HEK293 (cell line): ENCODE measurements around the gene KCNJ6.

Source experiments
- YY1 ChIP-seq: fragments of 450-650 bp; formaldehyde crosslinking; IDR thresholded peaks from 2 replicates; pipeline ENCODE4 v1.5.1; 2018; ENCODE audit warnings: missing biosample characterization, missing genetic modification characterization
- ZNF138 ChIP-seq: fragments of 450-650 bp; formaldehyde crosslinking; IDR thresholded peaks from 2 replicates; pipeline ENCODE4 v1.5.1; 2016; ENCODE audit warnings: missing biosample characterization, missing genetic modification characterization, borderline replicate concordance
- ZNF19 ChIP-seq: fragments of 450-650 bp; formaldehyde crosslinking; IDR thresholded peaks from 2 replicates; pipeline ENCODE4; 2016; ENCODE audit warnings: missing biosample characterization, missing genetic modification characterization, low read depth
- ZNF274 ChIP-seq, 2 experiments: fragments of 200-500 bp in 1 of 2; fragments of 450-650 bp in 1 of 2; sonication (Bioruptor generic) in 1 of 2; formaldehyde crosslinking in 1 of 2; IDR thresholded peaks; 2 replicates each; pipeline versions ENCODE4 v1.5.1 to v1.6.1; 2014 to 2016; ENCODE audit warnings: borderline replicate concordance in 1 of 2, inconsistent platforms in 1 of 2, low read length in 1 of 2, missing biosample characterization in 1 of 2, missing genetic modification characterization in 1 of 2
- ZNF510 ChIP-seq: fragments of 450-650 bp; formaldehyde crosslinking; IDR thresholded peaks from 2 replicates; pipeline ENCODE4 v1.5.1; 2018; ENCODE audit warnings: mild to moderate bottlenecking, missing genetic modification characterization, missing biosample characterization; ENCODE audit not compliant: insufficient replicate concordance
- TF ChIP-seq, protein P1 (sequence below): fragments of 450-650 bp; formaldehyde crosslinking; IDR thresholded peaks from 2 replicates; pipeline ENCODE4 v1.5.1; 2016; ENCODE audit warnings: missing biosample characterization, missing genetic modification characterization
- TF ChIP-seq, protein P2 (sequence below): fragments of 450-650 bp; formaldehyde crosslinking; conservative IDR thresholded peaks from 2 replicates; pipeline ENCODE4 v1.5.1; 2016; ENCODE audit warnings: low read depth, missing biosample characterization, missing genetic modification characterization

DNA sequence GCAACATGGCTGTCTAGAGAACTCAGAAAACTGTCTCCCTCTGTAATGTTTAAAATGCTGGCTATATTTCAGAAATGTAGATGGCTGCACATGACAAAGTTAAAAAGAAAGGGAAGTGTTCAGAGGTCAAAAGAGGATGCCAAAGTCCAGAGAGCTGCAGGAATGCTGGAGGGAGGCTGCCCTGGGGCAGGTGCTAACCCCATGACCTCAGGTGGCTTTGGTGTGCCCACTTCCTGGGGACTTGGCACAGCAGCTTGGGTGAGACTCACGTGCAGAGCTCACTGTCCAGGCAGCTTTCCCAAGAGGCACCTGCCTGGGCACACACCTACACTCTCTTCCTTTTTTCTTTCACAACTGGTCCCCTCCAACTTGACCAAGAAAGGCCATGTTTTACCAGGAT, 256.4 kb downstream of the KCNJ6 start:
- TF ChIP-seq YY1 (tag by site-specific recombination) (no peak), ZNF19 (tag by site-specific recombination) (no peak), ZNF274 (IDR thresholded peaks at IDR 0.05; ENCODE audit: low read length) (no peak), ZNF274 (tag by site-specific recombination; IDR thresholded peaks at IDR 0.05; ENCODE audit: borderline replicate concordance) (no peak), ZNF138 (tag by site-specific recombination) (no peak), ZNF510 (no peak)
- TF ChIP-seq, protein P1, sequence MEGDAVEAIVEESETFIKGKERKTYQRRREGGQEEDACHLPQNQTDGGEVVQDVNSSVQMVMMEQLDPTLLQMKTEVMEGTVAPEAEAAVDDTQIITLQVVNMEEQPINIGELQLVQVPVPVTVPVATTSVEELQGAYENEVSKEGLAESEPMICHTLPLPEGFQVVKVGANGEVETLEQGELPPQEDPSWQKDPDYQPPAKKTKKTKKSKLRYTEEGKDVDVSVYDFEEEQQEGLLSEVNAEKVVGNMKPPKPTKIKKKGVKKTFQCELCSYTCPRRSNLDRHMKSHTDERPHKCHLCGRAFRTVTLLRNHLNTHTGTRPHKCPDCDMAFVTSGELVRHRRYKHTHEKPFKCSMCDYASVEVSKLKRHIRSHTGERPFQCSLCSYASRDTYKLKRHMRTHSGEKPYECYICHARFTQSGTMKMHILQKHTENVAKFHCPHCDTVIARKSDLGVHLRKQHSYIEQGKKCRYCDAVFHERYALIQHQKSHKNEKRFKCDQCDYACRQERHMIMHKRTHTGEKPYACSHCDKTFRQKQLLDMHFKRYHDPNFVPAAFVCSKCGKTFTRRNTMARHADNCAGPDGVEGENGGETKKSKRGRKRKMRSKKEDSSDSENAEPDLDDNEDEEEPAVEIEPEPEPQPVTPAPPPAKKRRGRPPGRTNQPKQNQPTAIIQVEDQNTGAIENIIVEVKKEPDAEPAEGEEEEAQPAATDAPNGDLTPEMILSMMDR (tag by site-specific recombination): no peak
- TF ChIP-seq, protein P2, sequence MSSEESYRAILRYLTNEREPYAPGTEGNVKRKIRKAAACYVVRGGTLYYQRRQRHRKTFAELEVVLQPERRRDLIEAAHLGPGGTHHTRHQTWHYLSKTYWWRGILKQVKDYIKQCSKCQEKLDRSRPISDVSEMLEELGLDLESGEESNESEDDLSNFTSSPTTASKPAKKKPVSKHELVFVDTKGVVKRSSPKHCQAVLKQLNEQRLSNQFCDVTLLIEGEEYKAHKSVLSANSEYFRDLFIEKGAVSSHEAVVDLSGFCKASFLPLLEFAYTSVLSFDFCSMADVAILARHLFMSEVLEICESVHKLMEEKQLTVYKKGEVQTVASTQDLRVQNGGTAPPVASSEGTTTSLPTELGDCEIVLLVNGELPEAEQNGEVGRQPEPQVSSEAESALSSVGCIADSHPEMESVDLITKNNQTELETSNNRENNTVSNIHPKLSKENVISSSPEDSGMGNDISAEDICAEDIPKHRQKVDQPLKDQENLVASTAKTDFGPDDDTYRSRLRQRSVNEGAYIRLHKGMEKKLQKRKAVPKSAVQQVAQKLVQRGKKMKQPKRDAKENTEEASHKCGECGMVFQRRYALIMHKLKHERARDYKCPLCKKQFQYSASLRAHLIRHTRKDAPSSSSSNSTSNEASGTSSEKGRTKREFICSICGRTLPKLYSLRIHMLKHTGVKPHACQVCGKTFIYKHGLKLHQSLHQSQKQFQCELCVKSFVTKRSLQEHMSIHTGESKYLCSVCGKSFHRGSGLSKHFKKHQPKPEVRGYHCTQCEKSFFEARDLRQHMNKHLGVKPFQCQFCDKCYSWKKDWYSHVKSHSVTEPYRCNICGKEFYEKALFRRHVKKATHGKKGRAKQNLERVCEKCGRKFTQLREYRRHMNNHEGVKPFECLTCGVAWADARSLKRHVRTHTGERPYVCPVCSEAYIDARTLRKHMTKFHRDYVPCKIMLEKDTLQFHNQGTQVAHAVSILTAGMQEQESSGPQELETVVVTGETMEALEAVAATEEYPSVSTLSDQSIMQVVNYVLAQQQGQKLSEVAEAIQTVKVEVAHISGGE (tag by site-specific recombination): no peak
